Stimulated activated CD4-positive, alpha-beta T cell treated with anti-CD3 and anti-CD28 coated beads, Interleukin-12 subunit alpha, Interleukin-12 subunit beta, amount 100 ng/mL, for 4 hours (primary cell): ENCODE data around the gene DTD1.

Experiments
- DNase-seq: peaks from one replicate; pipeline ENCODE4 v3.0.0-alpha.2; 2020

The DTD1 gene

DNA sequence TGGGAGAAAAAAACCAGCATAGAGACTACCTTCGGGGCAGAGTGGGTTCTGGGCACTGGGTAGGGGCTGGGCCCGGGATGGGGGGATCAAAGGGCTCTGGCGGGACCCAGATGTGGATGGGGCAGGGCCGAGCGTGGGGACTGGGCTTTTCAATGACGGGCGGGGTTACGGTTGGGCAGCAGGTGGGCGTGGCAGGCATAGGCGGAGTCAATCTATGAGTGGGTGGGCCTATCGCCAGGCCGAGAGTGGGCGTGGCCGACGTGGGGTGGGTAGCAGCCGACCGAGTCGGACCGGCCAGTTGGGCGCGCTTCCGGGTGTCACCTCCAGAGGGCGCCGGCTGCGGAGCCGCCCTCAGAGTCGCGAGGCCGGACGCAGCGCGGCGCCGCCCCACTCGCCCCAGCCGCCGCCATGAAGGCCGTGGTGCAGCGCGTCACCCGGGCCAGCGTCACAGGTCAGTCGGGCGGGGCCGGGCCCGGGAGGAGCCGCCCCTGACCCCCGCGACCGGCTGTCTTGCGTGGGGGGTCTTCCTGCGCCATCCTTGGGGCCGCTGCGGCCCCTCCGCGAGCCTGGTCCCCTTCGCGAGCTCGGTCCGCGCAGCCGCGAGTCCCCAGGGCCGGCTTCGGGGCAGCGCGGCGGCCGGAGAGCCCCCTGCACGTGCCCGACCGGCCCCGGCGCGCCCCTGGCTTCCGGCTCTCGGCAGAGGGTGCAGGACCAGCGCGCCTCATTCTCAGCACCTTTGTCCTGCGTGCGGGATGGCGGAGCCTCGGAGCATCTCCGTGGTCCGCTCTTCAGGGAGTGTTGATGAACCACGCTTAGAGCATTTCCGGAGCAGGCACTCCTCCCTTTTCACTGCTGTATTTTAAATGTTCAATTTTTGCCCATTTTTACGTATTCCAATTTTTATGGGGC lies at the start of gene DTD1:
Gene DTD1, plus strand, starts transcription at position 390 of the 909 bp plus-strand sequence. Its CDS starts 19 bp downstream, at position 409.
- DNase-seq: peak; percentile 86

DNA sequence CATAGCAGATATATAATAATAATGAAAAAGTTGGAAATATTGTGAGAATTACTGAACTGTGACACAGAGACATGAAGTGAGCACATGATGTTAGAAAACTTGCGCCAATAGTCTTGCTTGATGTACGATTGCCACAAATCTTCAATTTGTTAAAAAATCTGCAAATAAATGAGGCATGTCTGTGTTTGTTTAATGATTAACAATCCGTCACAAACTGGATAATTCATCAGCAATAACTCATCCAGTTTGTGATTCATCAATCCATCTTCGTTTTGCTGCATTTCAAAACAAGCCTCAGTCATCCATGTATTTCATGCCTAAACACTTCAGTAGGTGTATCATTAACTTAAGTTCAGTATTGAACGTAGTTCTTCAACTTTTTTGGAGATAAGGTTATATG lies 46.1 kb upstream of the DTD1 start:
- no peak for DNase-seq

GRCh38 chr20:18543216-18543615 lies 44.6 kb upstream of the DTD1 start:
- no peak for DNase-seq

DNA sequence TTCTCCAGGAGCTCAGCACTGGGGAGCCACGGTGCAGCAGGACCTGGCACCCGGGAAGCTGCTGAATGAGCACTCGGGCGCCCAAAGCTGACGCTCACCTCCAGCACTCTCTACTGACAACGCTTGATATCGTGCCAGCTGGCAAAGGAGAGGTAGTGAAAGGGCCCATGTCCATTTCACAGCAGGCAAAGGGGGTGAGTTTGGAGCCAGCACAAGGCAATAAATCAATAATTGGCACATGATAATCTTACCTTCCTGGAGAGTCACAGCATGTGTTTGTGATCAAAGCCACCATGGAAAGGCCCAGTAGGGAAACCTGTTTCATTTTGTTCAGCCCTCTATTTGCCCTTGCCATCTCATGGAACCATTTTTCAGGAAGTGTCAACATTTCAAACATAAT lies 43.9 kb upstream of the DTD1 start:
- DNase-seq: no peak

- DNase-seq: no peak
Measured at GRCh38 chr20:18545566-18545965, 42.3 kb upstream of the DTD1 start.

DNA sequence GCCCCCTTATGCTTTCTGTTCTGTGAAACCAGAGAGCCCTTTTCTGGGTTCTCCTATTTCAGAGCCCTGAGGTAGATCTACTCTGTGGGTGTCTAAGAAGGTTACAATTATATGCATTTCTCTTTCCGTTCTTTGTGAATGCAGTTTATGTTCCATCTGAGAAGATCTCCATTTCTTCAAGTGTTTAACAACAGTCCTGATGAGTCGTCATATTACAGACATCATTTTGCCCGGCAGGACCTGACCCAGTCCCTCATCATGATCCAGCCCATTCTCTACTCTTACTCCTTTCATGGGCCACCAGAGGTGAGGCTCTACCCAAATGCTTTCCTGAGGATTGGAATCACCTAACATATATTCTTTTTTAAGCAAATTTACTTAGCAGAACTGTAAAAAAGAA lies 39.4 kb upstream of the DTD1 start:
- no peak for DNase-seq

DNA sequence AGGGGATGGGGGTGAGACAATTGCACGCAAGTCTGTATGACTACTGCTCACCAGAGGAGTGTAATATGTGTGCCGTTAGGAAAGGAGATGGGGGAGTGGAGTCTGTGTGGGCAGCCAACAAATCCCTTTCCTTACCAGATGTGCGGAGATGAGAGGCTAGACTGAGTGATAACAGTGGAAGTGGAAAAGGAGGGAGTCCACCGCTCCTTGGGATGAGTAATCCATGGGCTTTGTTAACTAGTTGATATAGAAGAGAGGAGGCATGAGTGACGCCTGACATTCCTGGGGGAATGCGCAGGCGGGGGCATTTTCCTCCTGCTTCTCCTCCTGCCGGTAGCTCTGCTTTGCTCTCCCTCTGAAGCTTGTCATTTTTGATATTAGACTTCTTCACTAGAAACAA lies 34.1 kb upstream of the DTD1 start:
- no peak for DNase-seq

GRCh38 chr20:18566892-18567738 lies 20.7 kb upstream of the DTD1 start, which contains the start of gene SMIM26:
SMIM26 (plus strand) TSS chr20:18567432; CDS start chr20:18567479, 47 bp downstream.
- peak; percentile 94 for DNase-seq

DNA sequence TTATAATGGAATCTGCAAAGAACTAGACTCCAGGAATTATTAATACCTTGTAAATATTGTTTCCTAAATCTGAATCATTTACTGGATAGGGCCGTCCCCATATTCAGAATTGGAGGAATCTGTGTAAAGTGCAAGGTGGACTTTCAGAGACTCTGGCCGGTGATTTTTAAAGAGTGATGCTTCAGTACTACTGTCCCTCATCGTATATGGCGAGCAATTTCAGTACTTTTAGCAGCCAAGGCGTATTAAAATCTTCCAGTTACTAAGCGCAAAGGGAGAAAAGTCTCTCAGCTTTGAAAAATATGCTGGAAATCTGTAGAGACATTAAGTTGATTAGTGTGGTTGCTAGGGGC lies 20.1 kb upstream of the DTD1 start:
- DNase-seq: no peak

DNA sequence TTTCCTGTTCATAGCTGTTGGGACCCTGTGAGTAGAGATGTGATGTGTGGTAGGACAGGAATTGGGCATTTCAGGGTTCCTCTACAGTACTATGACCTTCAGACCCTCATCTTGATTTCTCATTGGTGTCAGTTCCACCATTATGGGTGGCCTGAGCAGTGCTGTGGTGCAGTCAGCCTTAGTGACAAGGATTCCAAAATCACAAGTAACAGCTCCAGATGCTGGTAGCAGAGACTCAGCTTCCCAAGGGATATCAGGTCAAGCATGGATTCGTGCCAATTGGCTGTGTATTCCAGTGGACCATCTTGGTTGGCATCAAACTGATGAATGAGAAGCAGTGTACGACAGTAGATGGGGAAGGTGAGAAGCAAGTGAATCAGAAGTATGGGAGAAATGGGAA lies 16.8 kb upstream of the DTD1 start:
- no peak for DNase-seq

- DNase-seq: no peak
Measured at GRCh38 chr20:18571578-18571977, 16.3 kb upstream of the DTD1 start.

GRCh38 chr20:18577942-18578341 lies 9.9 kb upstream of the DTD1 start:
- DNase-seq: no peak

- no peak for DNase-seq
Measured at GRCh38 chr20:18578581-18578980, 9.3 kb upstream of the DTD1 start.

- no peak for DNase-seq
Measured at GRCh38 chr20:18580012-18580411, 7.8 kb upstream of the DTD1 start.

GRCh38 chr20:18585134-18585533 lies 2.7 kb upstream of the DTD1 start:
- no peak for DNase-seq

- no peak for DNase-seq
Measured at GRCh38 chr20:18588574-18588933, 700 bp downstream of the DTD1 start.

- no peak for DNase-seq
Measured at GRCh38 chr20:18589941-18590674, 2.3 kb downstream of the DTD1 start.

DNA sequence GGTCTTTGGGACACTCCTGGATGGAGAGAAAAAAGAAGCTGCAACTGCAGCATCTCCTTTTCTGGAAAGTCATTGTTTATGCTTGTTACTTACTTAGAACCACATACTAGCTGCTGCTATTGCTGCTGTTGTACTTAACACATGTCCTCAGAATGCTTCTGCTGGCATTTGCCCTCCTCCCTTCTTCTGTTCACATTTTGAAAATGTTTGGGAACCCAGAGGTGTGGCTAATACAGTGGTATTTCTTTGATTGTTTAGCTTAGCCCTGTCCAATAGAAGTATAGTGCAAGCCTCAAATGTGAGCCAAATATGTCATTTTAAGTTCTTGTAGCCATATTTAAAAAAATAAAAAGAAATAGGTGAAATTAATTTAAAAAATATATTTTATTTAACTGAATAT lies 8.4 kb downstream of the DTD1 start:
- DNase-seq: no peak

GRCh38 chr20:18609741-18610140 lies 21.9 kb downstream of the DTD1 start:
- no peak for DNase-seq

- DNase-seq: no peak
Measured at GRCh38 chr20:18611492-18611891, 23.6 kb downstream of the DTD1 start.

DNA sequence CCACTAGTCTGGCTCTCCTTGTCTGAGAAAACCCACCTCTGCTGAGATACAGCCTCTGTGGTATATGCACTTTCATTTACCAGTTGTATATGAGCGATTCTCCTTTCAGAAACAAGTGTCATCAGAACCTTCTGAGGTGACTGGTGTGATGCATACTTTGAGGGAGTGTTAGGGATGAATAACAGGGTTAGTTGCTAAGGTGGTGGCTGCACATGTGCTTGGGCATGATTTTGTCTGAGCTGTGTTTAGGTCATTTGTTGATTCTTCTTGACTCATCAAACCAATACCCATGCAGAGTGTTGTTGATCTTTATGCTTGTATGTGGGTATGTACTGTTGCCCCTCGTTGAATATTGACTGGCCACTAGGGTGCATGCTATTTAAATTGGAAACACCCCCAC lies 25.7 kb downstream of the DTD1 start:
- no peak for DNase-seq

- DNase-seq: no peak
Measured at GRCh38 chr20:18614244-18614643, 26.4 kb downstream of the DTD1 start.

- DNase-seq: no peak
Measured at GRCh38 chr20:18615020-18615650, 27.3 kb downstream of the DTD1 start.
